Measurements from ENCODE around the gene SPATC1L.

The SPATC1L gene

DNA sequence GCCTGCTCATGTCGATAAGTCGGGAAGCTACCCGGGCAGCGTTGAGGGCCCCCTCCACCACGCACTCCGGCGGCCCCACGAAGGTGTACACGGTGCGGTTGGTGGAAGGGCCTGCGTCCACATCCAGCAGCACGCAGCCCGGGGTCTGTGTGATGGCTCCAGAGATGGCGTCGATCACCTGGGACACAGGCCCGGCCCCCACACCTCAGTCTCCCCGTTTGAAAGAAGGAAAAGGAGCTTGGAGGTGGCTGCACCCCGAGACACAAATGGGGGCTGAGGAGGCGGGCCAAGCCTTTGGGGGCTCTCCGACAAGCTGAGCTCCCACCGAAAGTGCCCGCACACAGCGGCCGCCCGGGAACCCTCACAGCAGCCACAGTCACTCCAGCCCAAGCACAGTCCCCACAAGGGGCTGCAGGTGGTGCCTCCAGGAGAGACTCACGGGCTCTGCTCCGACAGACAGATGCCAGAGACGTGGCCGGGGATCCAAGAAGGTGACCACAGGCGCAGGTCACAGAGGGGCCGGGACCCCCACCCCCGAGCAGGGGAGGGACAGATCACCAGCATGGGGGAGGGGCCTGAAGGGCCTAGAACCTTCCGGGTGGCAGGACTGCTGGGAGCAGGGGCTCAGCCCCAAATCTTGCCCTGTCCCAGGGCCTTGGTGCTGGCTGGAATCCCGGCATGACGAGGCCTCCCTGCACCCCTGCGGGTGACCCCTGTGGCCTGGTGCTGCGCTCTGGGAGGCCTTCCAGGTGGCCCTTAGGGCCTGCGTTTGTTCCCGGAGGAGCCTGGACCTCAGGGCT lies 29.9 kb downstream of the SPATC1L start:
- TF ChIP-seq, protein P1, sequence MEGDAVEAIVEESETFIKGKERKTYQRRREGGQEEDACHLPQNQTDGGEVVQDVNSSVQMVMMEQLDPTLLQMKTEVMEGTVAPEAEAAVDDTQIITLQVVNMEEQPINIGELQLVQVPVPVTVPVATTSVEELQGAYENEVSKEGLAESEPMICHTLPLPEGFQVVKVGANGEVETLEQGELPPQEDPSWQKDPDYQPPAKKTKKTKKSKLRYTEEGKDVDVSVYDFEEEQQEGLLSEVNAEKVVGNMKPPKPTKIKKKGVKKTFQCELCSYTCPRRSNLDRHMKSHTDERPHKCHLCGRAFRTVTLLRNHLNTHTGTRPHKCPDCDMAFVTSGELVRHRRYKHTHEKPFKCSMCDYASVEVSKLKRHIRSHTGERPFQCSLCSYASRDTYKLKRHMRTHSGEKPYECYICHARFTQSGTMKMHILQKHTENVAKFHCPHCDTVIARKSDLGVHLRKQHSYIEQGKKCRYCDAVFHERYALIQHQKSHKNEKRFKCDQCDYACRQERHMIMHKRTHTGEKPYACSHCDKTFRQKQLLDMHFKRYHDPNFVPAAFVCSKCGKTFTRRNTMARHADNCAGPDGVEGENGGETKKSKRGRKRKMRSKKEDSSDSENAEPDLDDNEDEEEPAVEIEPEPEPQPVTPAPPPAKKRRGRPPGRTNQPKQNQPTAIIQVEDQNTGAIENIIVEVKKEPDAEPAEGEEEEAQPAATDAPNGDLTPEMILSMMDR (IDR thresholded peaks at IDR 0.05; ENCODE audit: insufficient read depth, low read length, missing control alignments) = no peak
- ChIA-PET CTCF (interaction anchor here (0.6 to 3.0 kb wide), 10 partner anchors 10 to 182 kb away, joined by 3 to 35 read pairs (median 5); no protein-coding TSS in a partner anchor), POLR2A (no interaction called here)

DNA sequence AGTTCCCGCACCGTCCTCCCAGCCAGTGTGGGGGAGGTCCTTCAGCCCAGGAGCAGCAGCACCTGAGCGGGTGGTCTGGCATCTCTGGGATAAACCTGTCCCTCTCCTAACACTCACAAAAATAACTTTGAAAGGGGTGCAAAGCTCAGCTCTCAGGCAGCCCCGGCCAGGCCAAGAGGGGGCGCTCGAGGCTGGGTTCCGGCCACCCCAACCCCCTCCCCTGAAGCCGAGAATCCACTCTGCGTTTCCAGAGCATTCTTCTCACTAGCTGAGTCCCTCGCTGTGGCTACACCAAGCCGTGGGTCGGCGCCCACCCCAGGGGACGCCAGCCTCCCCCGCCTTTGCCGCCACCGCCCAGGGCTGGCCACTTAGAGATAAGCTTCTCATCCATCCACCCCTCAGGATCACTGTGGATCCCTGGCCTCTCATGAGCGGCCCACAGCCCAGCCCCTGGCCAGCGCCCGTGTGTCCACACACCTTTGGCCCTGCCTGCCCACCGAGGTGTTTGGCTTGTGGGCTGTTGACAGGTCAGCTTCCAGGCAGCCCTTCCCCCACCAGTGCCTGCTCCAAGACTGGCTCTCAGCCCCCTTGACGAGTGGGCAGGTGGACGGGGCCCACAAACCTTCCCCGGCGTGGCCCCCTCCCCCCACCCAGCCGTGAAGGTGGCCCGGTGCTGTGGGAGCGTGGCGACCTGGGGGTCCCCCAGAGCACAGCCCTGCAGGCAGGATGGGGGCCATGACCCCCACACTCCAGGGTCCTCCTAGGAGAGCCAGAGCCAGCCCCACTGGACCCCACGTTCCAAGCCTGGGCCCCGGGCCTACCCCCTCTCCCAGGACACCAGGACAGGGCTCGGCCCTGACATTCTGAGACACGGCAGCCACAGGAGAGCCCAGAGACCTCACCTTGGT lies 30.8 kb downstream of the SPATC1L start:
- CTCF ChIA-PET = interaction anchor here (0.8 to 3.0 kb wide), 14 partner anchors 11 to 184 kb away, joined by 3 to 35 read pairs (median 4); no protein-coding TSS in a partner anchor
- POLR2A ChIA-PET = no interaction called here
- H3K4me3 ChIP-seq (ENCODE audit: low read depth, low read length) = no peak overlapping the region
- no peak for DNase-seq (ENCODE audit: low read depth, low spot score)
- TF ChIP-seq, protein P1 (IDR thresholded peaks at IDR 0.05; ENCODE audit: insufficient read depth, low read length, missing control alignments) = peak; percentile 84

More for the DNA sequence above, 29.9 kb downstream of the SPATC1L start:
- no peak for DNase-seq (ENCODE audit: low read depth, low spot score)
- no peak overlapping the region for H3K4me3 ChIP-seq (ENCODE audit: low read depth, low read length)

DNA sequence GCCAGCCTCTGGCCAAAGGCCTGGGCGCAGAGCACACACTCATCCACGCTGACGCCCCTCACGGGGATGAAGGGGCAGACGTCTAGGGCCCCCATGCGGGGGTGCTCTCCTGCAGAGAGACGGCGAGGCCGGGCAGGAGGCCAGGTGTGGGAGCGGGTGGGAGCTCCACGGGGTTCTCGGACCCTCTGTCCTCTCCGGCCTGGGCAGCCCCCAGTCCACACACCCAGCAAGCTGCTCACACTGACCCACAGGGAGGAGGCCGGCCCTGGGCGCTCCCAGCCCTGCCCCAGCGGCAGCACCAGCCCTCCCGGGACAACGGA lies 31.4 kb downstream of the SPATC1L start:
- H3K4me3 ChIP-seq (ENCODE audit: low read depth, low read length) = no peak overlapping the region
- CTCF ChIA-PET = interaction anchor here (0.8 to 3.0 kb wide), 11 partner anchors 10 to 183 kb away, joined by 3 to 35 read pairs (median 4); no protein-coding TSS in a partner anchor
- no peak for DNase-seq (ENCODE audit: low read depth, low spot score)
- POLR2A ChIA-PET = no interaction called here
- TF ChIP-seq, protein P1 (IDR thresholded peaks at IDR 0.05; ENCODE audit: insufficient read depth, low read length, missing control alignments) = no peak

DNA sequence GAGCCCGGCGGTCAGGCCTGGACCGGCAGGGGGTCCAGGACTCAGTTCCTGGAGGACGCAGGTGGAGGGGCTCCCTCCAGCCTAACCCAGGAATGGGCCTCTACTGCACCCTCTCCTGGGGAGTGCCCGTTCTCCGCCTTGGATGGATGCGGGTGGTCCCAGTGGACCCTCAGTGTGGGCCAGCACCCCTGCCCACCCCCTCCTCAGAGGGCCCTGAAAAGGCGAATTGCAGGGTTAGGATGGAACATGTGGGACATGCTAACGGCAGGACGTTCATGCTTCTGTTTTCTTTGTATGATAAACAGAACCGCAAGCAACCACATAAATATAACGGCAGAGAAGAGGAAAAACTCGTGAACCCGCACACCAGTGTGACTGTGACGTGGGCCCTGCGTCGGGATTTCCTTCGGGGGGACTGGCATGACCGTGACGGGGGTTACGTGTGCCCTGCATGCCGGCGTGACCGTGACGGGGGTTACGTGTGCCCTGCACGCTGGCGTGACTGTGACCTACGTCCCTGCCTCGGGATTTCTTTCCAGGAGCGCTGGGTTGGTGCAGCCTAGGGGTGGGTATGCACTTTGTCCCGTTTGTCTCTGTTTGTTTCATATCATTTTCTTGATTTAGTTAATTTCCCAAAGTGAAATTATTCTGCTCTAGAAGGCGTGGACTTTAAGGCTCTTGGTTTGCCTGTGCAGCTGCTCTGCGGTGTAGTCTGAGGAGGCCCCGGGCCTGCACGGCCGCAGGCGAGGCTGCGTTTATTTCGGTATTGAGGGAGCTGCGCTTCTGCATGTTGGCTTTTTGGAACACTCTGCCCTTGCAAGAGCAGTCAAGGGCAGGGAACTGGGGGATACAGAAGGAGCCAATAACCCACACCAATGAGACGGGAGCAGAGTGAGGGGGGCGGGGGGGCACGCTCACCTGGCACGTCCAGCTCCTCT lies 32.0 kb downstream of the SPATC1L start:
- CTCF ChIA-PET = interaction anchor here (0.8 to 3.0 kb wide), 11 partner anchors 9 to 182 kb away, joined by 3 to 35 read pairs (median 4); no protein-coding TSS in a partner anchor
- POLR2A ChIA-PET = no interaction called here
- TF ChIP-seq, protein P1 (IDR thresholded peaks at IDR 0.05; ENCODE audit: insufficient read depth, low read length, missing control alignments) = no peak
- DNase-seq (ENCODE audit: low read depth, low spot score) = no peak
- H3K4me3 ChIP-seq (ENCODE audit: low read depth, low read length) = no peak overlapping the region

DNA sequence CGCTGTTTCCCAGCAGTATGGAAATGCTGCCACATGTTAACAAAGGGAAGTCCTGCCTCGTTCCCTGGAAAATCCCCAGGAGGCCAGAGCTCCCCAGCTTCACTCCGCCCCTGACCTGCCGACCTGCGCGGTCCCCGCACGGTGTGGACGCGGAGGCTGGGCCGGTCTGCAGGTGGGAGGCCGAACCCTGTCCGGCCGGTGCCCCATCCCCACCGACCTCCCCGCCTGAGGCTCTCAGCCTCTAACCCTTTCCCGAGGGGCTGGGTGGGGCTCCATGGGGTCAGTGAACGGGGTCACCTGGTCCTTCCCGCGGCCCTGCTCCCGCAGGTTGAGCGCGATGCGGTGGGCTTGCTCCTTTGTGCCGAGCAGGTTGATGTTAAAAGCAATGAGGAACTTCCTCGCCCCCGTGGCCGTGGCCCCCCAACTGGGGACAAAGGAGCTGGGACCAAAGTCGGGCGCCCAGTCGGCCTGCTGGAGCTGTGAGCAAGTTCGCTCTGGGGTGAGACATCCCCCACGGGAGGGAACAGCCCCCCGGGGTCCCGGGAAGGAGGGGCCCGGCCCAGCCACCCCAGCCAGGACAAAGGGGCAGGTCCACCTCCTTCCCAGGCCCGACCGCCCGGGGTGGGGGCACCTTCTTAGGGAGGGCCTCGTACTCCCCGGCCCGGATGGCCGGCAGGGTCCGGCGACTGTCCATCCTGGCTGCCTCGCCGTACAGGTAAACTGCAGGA lies 32.8 kb downstream of the SPATC1L start:
- CTCF ChIA-PET = no interaction called here
- no peak overlapping the region for H3K4me3 ChIP-seq (ENCODE audit: low read depth, low read length)
- TF ChIP-seq, protein P1 (IDR thresholded peaks at IDR 0.05; ENCODE audit: insufficient read depth, low read length, missing control alignments) = no peak
- POLR2A ChIA-PET = no interaction called here
- DNase-seq (ENCODE audit: low read depth, low spot score) = no peak
